PC-9 (cell line): ENCODE measurements around the gene SERPINE1. TPM values are rescaled to one million over a fixed set of nuclear protein-coding genes. Genes with fewer than 3 reads are reported as not detected.
"Not testable (repeated sequence)": the region's sequence is repeated elsewhere in the genome, so short reads cannot be mapped to it uniquely, and the experiment has no call there.

Experiments
- BruUV-seq: library from RNA; stranded (reverse); fragments of 400-500 nt; replicated peaks from 2 replicates; lab custom pipeline; 2021; lab: Mats Ljungman, UMichigan
- CTCF ChIA-PET: fragments of 300-600 bp; sonication (Branson Sonifier 250); formaldehyde crosslinking; loops from one replicate; lab custom pipeline; 2022; ENCODE audit warnings: antibody characterized with exemption; lab: Charles Lee
- POLR2A ChIA-PET: fragments of 300-600 bp; sonication (Branson Sonifier 250); formaldehyde crosslinking; loops from one replicate; lab custom pipeline; 2022; ENCODE audit warnings: antibody characterized with exemption; ENCODE audit not compliant: unreplicated experiment; lab: Charles Lee
- DNase-seq, 2 experiments: peaks; one replicate each; pipeline versions ENCODE4 v3.0.0 to v3.0.0-alpha.2; 2015 to 2022; ENCODE audit warnings: mixed read lengths in 1 of 2
- H2AFZ ChIP-seq: fragments of 200-600 bp; sonication (generic); 2 replicates; pipeline ENCODE4 v1.8.1; 2017; ENCODE audit warnings: antibody characterized with exemption
- H3F3A ChIP-seq: fragments of 200-600 bp; sonication (generic); 2 replicates; pipeline ENCODE4 v1.8.1; 2017; ENCODE audit warnings: antibody characterized with exemption, mild to moderate bottlenecking, low read depth; ENCODE audit not compliant: insufficient read depth
- H3K27ac ChIP-seq: fragments of 200-600 bp; sonication (generic); 2 replicates; pipeline ENCODE4 v1.6.1; 2016; ENCODE audit warnings: mixed run types
- H3K27me3 ChIP-seq: fragments of 200-600 bp; sonication (generic); 2 replicates; pipeline ENCODE4 v1.6.1; 2016; ENCODE audit warnings: low read depth, mixed run types; ENCODE audit not compliant: insufficient read depth
- H3K36me3 ChIP-seq: fragments of 200-600 bp; sonication (generic); 2 replicates; pipeline ENCODE4 v1.6.1; 2016; ENCODE audit warnings: low read depth, mixed run types
- H3K4me1 ChIP-seq: fragments of 200-600 bp; sonication (generic); replicated peaks from 2 replicates; pipeline ENCODE4 v1.6.1; 2016; ENCODE audit warnings: mixed run types; ENCODE audit not compliant: insufficient read depth
- H3K4me2 ChIP-seq: fragments of 200-600 bp; sonication (generic); 2 replicates; pipeline ENCODE4 v1.6.1; 2017; ENCODE audit warnings: mixed run types
- H3K4me3 ChIP-seq: fragments of 200-600 bp; sonication (generic); 2 replicates; pipeline ENCODE4 v1.6.1; 2016; ENCODE audit warnings: mixed run types
- H3K79me2 ChIP-seq: fragments of 200-600 bp; sonication (generic); 2 replicates; pipeline ENCODE4 v1.6.1; 2017; ENCODE audit warnings: low read depth, mixed run types
- H3K9me2 ChIP-seq: fragments of 200-600 bp; sonication (generic); 2 replicates; pipeline ENCODE4 v1.8.1; 2017; ENCODE audit warnings: mild to moderate bottlenecking; ENCODE audit not compliant: insufficient read depth
- H3K9me3 ChIP-seq: fragments of 200-600 bp; sonication (generic); 2 replicates; pipeline ENCODE4 v1.8.1; 2016; ENCODE audit warnings: low read depth; ENCODE audit not compliant: insufficient read depth
- H4K20me1 ChIP-seq: fragments of 200-600 bp; sonication (generic); 2 replicates; pipeline ENCODE4 v1.8.1; 2017; ENCODE audit not compliant: insufficient read depth
- EZH2 ChIP-seq: fragments of 200-600 bp; sonication (generic); IDR thresholded peaks from 2 replicates; pipeline ENCODE4 v1.8.0; 2017; ENCODE audit warnings: antibody characterized with exemption, low read depth
- intact Hi-C: fragments of 100-400 bp; cut with micrococcal nuclease; formaldehyde crosslinking; loops from one replicate; pipeline ENCODE4 v1.10.0; 2022; ENCODE audit not compliant: unreplicated experiment
- total RNA-seq: library from RNA; stranded (reverse); gene quantifications from 2 replicates; pipeline ENCODE4 v1.2.3, GENCODE V29; 2021
- TF ChIP-seq, protein P1 (sequence below): fragments of 200-600 bp; sonication (generic); conservative IDR thresholded peaks from 2 replicates; pipeline ENCODE4 v1.6.1; 2017; ENCODE audit warnings: mixed run types, antibody characterized with exemption, mild to moderate bottlenecking, moderate library complexity

SERPINE1 gene
- total RNA-seq, 1 experiment from 2014 or later, result 36.2 TPM

DNA sequence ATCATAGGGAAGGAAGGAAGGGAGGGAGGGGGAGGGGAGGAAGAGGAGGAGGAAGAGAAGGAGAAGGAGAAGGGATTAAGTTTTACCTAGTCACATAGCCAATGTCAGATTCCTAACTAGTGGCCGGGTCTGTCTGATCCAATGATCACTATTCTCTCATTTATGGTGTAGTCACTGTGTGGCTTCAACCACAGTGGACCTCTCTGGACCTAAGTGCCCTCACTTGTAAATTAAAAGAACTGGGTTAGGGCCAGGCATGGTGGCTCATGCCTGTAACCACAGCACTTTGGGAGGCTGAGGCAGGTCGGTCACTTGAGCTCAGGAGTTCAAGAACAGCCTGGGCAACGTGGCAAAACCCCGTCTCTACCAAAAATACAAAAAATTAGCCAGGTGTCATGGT lies 6.6 kb upstream of the SERPINE1 start:
- H3K9me3 ChIP-seq, result no peaks in the 10 kb centered on the region
- peak overlapping the region; percentile 99 for H3K27ac ChIP-seq
- H3K4me2 ChIP-seq, result no peak overlapping the region
- peaks cover 7% of the 10 kb centered on the region; the same call in 1 of the 2 replicates for H3K79me2 ChIP-seq
- peaks cover 95% of the 10 kb centered on the region for H3F3A ChIP-seq
- H3K27me3 ChIP-seq, result no peaks in the 10 kb centered on the region
- intact Hi-C loops, result no loop called here
- TF ChIP-seq, protein P1, sequence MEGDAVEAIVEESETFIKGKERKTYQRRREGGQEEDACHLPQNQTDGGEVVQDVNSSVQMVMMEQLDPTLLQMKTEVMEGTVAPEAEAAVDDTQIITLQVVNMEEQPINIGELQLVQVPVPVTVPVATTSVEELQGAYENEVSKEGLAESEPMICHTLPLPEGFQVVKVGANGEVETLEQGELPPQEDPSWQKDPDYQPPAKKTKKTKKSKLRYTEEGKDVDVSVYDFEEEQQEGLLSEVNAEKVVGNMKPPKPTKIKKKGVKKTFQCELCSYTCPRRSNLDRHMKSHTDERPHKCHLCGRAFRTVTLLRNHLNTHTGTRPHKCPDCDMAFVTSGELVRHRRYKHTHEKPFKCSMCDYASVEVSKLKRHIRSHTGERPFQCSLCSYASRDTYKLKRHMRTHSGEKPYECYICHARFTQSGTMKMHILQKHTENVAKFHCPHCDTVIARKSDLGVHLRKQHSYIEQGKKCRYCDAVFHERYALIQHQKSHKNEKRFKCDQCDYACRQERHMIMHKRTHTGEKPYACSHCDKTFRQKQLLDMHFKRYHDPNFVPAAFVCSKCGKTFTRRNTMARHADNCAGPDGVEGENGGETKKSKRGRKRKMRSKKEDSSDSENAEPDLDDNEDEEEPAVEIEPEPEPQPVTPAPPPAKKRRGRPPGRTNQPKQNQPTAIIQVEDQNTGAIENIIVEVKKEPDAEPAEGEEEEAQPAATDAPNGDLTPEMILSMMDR, result no peak
- TF ChIP-seq EZH2, result no peak
- ChIA-PET POLR2A (no interaction called here), CTCF (no interaction called here)
- H4K20me1 ChIP-seq, result no peaks in the 10 kb centered on the region
- no peaks in the 10 kb centered on the region for H3K9me2 ChIP-seq
- no peaks in the 10 kb centered on the region for H3K36me3 ChIP-seq
- no peak overlapping the region for H3K4me3 ChIP-seq
- BruUV-seq, result no TSS peak
- H2AFZ ChIP-seq, result no peak overlapping the region
- no peak for DNase-seq
- H3K4me1 ChIP-seq, result peaks cover 83% of the 10 kb centered on the region

DNA sequence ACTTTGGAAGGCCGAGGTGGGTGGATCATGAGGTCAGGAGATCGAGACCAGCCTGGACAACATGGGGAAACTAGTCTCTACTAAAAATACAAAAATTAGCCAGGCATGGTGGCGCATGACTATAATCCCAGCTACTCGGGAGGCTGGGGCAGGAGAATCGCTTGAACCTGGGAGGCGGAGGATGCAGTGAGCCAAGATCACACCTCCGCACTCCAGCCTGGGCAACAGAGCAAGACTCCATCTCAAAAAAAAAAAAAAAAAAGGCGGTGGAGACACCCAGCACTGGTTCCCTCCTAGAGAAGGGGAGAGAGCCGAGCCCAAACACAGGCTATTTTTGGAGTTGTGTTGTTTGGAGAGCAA lies 5.3 kb upstream of the SERPINE1 start:
- H3K79me2 ChIP-seq, H3K9me2 ChIP-seq, H4K20me1 ChIP-seq, intact Hi-C loops, H3K9me3 ChIP-seq, H2AFZ ChIP-seq, DNase-seq, H3K27me3 ChIP-seq, H3K36me3 ChIP-seq: not testable (repeated sequence)
- Histone ChIP-seq H3K4me1 (peaks cover 92% of the 10 kb centered on the region), H3K4me3 (peak overlapping the region; percentile 50; the same call in 1 of the 2 replicates), H3F3A (peaks cover 98% of the 10 kb centered on the region), H3K4me2 (peak overlapping the region; percentile 92; the same call in 1 of the 2 replicates), H3K27ac (peak overlapping the region; percentile 99)
- CTCF ChIA-PET, result interaction anchor here (0.5 to 0.7 kb wide), 2 partner anchors 447 to 595 kb away, joined by 6 to 8 read pairs; no protein-coding TSS in a partner anchor
- BruUV-seq, result TSS peak; percentile 34
- TF ChIP-seq, protein P1, result 0 out of 2 replicates have a peak, but pooled peaks have one; percentile 16
- POLR2A ChIA-PET, result interaction anchor here (0.6 to 1.6 kb wide), 2 partner anchors 36 to 320 kb away, joined by 10 to 16 read pairs; partner anchors contain the start of gene TRIM56

- H3K4me3 ChIP-seq, result peak overlapping the region; percentile 50
- H3K27ac ChIP-seq, result peak overlapping the region; percentile 99
- TF ChIP-seq, protein P1, result no peak
- TF ChIP-seq EZH2, result no peak
- peak; percentile 86 to 91 for DNase-seq
- peak overlapping the region; percentile 92 for H3K4me2 ChIP-seq
- intact Hi-C loops, result loop anchor here (1.0 kb wide), 1 partner anchor 22 kb away; no protein-coding TSS in a partner anchor
- no peaks in the 10 kb centered on the region for H4K20me1 ChIP-seq
- no peaks in the 10 kb centered on the region for H3K36me3 ChIP-seq
- H3K9me3 ChIP-seq, result no peaks in the 10 kb centered on the region
- no peaks in the 10 kb centered on the region for H3K27me3 ChIP-seq
- peaks cover 92% of the 10 kb centered on the region for H3K4me1 ChIP-seq
- BruUV-seq, result no TSS peak
- H2AFZ ChIP-seq, result peak overlapping the region; percentile 28; the same call in 1 of the 2 replicates
- ChIA-PET CTCF (interaction anchor here (0.5 to 1.3 kb wide), 3 partner anchors 21 to 595 kb away, joined by 3 to 6 read pairs (median 4); no protein-coding TSS in a partner anchor), POLR2A (interaction anchor here (0.6 to 1.6 kb wide), 4 partner anchors 22 to 320 kb away, joined by 9 to 17 read pairs (median 13); partner anchors contain the start of gene TRIM56)
- peaks cover 98% of the 10 kb centered on the region for H3F3A ChIP-seq
- H3K79me2 ChIP-seq, result peaks cover 9% of the 10 kb centered on the region; the same call in 1 of the 2 replicates
- H3K9me2 ChIP-seq, result no peaks in the 10 kb centered on the region
Observed at GRCh38 chr7:101121991-101122932, 4.6 kb upstream of the SERPINE1 start.
